HEK293 (cell line): Measurements from ENCODE around the gene HYLS1.

Experiments
- CTCF ChIP-seq: fragments of 450-650 bp; formaldehyde crosslinking; IDR thresholded peaks from 2 replicates; pipeline ENCODE4 v1.5.1; 2016; ENCODE audit warnings: missing biosample characterization, missing genetic modification characterization
- ELK4 ChIP-seq: IDR thresholded peaks from 2 replicates; pipeline ENCODE4 v1.6.1; 2011; ENCODE audit warnings: mild to moderate bottlenecking, low read depth, low read length, borderline replicate concordance
- SETDB1 ChIP-seq: IDR thresholded peaks from one replicate; pipeline ENCODE4 v1.6.1; 2017; ENCODE audit warnings: mild to moderate bottlenecking, low read length, moderate library complexity, mixed read lengths; ENCODE audit not compliant: insufficient read length
- SP7 ChIP-seq: fragments of 450-650 bp; formaldehyde crosslinking; IDR thresholded peaks from 2 replicates; pipeline ENCODE4 v1.5.1; 2016; ENCODE audit warnings: missing biosample characterization, missing genetic modification characterization
- TCF7L2 ChIP-seq: IDR thresholded peaks from 2 replicates; pipeline ENCODE4 v1.6.1; 2011; ENCODE audit warnings: low read depth, mild to moderate bottlenecking, inconsistent platforms, low read length, moderate library complexity, borderline replicate concordance
- ZNF10 ChIP-seq: fragments of 450-650 bp; formaldehyde crosslinking; IDR thresholded peaks from 2 replicates; pipeline ENCODE4 v1.5.1; 2017; ENCODE audit warnings: missing biosample characterization, missing genetic modification characterization
- ZNF184 ChIP-seq: fragments of 450-650 bp; IDR thresholded peaks from 2 replicates; pipeline ENCODE4 v1.5.1; 2018; ENCODE audit warnings: missing biosample characterization, mild to moderate bottlenecking, missing genetic modification characterization
- ZNF223 ChIP-seq: fragments of 450-650 bp; formaldehyde crosslinking; IDR thresholded peaks from 2 replicates; pipeline ENCODE4 v1.5.1; 2016; ENCODE audit warnings: missing biosample characterization, missing genetic modification characterization
- ZNF416 ChIP-seq: fragments of 450-650 bp; formaldehyde crosslinking; IDR thresholded peaks from 2 replicates; pipeline ENCODE4 v1.5.1; 2016; ENCODE audit warnings: missing biosample characterization, missing genetic modification characterization
- ZNF514 ChIP-seq: fragments of 450-650 bp; formaldehyde crosslinking; IDR thresholded peaks from 2 replicates; pipeline ENCODE4 v1.5.1; 2016; ENCODE audit warnings: missing biosample characterization, missing genetic modification characterization
- ZNF530 ChIP-seq: fragments of 450-650 bp; formaldehyde crosslinking; IDR thresholded peaks from 2 replicates; pipeline ENCODE4 v1.5.1; 2016; ENCODE audit warnings: low read depth, missing biosample characterization, missing genetic modification characterization
- ZNF660 ChIP-seq: fragments of 450-650 bp; IDR thresholded peaks from 2 replicates; pipeline ENCODE4 v1.5.1; 2018; ENCODE audit warnings: missing biosample characterization, mild to moderate bottlenecking, missing genetic modification characterization
- ZSCAN5A ChIP-seq: fragments of 450-650 bp; formaldehyde crosslinking; IDR thresholded peaks from 2 replicates; pipeline ENCODE4 v1.5.1; 2016; ENCODE audit warnings: missing biosample characterization, missing genetic modification characterization

GRCh38 chr11:125933030-125933813, 45.8 kb downstream of the HYLS1 start:
- TF ChIP-seq SETDB1, result no peak
- TF ChIP-seq ZNF10 (tag by site-specific recombination), result no peak
- no peak for TF ChIP-seq ZNF530 (tag by site-specific recombination)
- TF ChIP-seq TCF7L2, result no peak
- no peak for TF ChIP-seq ZNF184 (tag by site-specific recombination)
- TF ChIP-seq ZNF660 (tag by site-specific recombination), result no peak
- TF ChIP-seq ZNF223 (tag by site-specific recombination), result no peak
- no peak for TF ChIP-seq ZSCAN5A (tag by site-specific recombination)
- TF ChIP-seq CTCF (tag by site-specific recombination), result no peak
- no peak for TF ChIP-seq ELK4
- TF ChIP-seq SP7 (tag by site-specific recombination), result no peak
- TF ChIP-seq ZNF514 (tag by site-specific recombination), result no peak
- TF ChIP-seq ZNF416, result no peak
